Activated gamma-delta T cell treated with Interleukin-2 at 50 U/mL for 16 hours (primary cell): ENCODE data around the gene CCL8.

Experiments
- DNase-seq: peaks from one replicate; pipeline ENCODE4 v3.0.0-alpha.2; 2020

The CCL8 gene

GRCh38 chr17:34319039-34319483, at the start of gene CCL8:
Gene CCL8 (plus strand): TSS chr17:34319435. CDS start chr17:34319502, 67 bp downstream.
- DNase-seq: no peak

GRCh38 chr17:34269969-34270368, 49.3 kb upstream of the CCL8 start, which contains the start of gene CCL7:
Gene CCL7 (plus strand): TSS chr17:34270221. CDS start chr17:34270291, 70 bp downstream.
- DNase-seq: no peak

DNA sequence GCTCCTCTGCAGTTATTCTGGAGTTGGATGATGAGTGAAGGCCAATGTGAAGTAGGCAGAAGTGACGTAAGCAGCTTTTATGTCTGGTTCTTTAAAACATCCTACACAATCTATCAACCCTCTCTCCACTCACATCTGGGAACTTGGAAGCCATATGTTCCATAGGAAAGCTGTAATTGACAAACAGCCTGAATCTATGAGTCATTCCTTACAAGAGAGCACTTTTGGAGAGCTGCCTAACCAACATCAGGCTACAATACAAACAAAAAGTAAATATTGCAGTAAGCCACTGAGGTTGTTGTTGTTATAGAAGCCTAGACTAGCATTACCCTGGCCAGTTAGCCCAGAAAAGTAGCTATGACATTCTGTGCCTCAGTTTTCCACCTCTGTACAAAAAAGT, 43.4 kb upstream of the CCL8 start:
- DNase-seq: no peak

GRCh38 chr17:34276826-34277225, 42.4 kb upstream of the CCL8 start:
- no peak for DNase-seq

DNA sequence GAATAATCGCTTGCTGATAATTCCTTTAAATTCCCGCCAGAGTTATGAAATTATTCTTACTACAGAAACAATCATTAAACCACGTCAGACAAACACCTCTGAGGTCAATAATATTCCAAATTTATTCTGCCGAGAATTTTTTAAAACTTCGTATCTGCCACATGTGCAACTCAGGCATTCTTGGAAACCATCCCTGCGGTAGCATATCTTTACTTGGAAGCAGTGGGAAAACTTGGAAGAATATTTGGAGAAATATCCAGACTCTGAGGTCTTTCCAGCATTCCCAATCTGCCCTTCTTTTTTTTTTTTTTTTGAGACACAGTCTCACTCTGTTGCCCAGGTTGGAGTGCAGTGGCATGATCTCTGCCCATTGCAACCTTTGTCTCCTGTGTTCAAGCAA, 35.7 kb upstream of the CCL8 start:
- DNase-seq: no peak

DNA sequence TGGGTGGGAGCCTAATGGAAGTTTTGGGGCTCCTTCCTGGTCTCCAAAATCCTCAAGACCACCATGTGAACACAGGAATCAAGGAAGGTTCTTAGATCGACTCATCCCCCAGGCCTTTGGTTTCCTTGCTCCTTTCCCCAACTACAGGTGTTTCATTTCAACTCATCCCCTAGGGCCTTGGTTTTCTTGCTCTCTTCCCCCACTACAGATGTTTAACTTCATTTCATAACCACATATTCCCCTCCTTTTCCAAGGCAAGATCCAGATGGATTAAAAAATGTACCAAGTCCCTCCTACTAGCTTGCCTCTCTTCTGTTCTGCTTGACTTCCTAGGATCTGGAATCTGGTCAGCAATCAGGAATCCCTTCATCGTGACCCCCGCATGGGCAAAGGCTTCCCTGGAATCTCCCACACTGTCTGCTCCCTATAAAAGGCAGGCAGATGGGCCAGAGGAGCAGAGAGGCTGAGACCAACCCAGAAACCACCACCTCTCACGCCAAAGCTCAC, 33.9 kb upstream of the CCL8 start, which contains the start of gene CCL11:
Gene CCL11, plus strand, starts transcription at position 457 of the 507 bp plus-strand sequence. CDS start 67 bp downstream, outside the sequence.
- DNase-seq: no peak

DNA sequence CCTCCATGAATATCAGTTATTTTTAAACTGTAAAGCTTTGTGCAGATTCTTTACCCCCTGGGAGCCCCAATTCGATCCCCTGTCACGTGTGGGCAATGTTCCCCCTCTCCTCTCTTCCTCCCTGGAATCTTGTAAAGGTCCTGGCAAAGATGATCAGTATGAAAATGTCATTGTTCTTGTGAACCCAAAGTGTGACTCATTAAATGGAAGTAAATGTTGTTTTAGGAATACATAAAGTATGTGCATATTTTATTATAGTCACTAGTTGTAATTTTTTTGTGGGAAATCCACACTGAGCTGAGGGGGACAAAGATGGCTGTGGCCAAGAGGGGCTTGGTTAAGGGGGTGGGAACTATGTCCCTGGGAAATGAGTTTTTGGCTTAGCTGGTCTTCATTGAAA, 31.4 kb upstream of the CCL8 start:
- DNase-seq: no peak

GRCh38 chr17:34290586-34290985, 28.6 kb upstream of the CCL8 start:
- DNase-seq: no peak

- DNase-seq: no peak
These were observed 27.4 kb upstream of the CCL8 start for GRCh38 chr17:34291721-34292348.

DNA sequence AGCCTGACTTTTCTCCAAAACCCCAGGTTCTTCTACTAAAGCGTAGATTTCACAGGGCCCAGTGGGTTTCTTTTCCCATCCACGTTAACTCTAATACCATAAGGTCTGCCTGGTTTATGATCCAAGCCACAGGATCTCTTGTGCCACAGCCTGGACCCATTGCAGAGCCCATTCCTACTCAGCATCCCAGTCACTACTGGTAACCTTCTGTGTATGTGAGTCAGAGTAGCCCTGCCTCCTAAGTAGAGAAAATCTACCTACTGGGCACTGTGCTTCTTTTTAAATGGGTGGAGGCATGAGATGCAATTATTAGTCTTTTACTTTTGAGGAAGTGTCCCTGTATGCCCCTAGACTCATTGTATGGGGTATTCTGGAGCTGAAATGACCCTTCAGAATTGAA, 20.2 kb upstream of the CCL8 start:
- no peak for DNase-seq

DNA sequence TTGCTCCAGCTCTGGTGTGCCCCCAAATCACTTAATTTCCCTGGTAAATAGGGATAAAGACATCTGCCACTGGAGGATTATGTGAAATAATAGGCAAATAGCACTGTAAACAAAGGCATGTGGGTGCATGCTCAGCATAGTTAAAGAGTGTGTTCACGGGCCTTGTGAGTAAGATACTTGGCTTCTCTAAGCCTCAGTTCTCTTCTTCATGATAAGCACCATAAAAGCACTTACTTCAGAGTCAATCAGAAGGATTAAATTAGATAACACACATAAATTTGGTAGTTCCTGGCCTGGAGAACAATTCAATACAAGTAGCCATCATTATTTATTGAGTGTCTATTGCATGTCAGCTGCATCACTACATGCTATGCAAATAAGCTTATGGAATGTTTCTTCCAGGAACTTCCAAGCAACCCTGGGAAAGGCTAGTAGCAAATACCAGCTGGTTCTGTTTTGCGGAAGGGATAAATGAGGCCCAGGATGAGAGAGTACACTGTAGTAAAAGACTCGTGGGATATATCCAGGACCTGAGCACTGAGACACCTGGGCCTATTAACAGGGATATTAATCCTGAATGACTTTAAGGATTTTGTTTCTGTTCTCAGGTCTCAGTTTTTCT, 19.2 kb upstream of the CCL8 start:
- no peak for DNase-seq

DNA sequence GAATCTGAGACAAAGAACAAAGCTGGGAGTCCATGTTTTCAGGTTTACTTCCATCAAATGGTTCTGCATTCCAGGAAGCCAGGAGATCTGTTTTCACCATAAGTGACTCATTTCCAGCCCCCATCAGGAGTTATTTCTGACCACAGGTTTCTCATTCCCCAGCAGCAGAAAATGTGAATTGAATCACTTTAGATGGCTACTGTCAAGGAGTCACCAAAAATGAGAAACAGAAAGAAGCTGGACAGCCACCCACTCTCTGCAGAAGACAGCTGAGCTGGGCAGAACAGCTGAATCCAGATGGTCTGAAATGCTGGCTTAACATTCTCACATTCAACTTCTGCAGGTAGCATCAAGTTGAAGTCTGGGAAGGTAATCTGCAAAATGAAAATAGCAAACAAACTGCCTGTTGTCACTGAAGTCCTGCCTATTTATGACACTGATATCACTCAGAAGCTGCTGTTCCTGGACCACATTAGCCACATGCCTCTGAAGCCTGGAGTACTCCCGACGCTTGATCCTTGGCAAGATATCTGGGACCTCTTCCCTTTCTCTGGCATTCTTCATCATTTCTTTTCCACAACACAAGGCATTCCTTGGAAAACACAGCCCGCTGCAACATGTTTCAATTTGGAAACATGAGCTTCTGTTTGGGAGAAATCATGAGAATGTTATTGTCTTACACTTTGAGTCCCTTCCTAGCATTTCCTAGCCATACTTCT, 18.4 kb upstream of the CCL8 start:
- DNase-seq: no peak

- DNase-seq: no peak
These were observed 17.2 kb upstream of the CCL8 start for GRCh38 chr17:34301986-34302385.

DNA sequence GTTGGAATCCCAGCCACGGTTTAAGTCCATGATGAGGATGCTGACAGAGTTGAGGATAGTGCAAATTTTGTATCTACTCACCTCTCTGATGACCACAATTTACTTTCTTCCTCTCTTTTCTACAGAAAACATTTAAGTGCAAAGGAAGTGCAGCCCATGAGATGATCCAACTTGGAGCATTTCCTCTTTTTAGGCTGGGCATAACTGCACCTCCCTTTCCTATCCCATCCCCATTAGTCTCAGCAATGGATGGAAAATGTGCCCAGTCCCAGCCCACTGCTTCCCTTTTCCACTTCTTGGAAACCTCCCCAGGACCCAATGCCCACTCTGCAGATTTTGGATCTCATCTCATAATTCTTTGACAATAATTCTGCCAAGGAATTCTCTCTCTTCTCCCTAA, 16.6 kb upstream of the CCL8 start:
- no peak for DNase-seq

DNA sequence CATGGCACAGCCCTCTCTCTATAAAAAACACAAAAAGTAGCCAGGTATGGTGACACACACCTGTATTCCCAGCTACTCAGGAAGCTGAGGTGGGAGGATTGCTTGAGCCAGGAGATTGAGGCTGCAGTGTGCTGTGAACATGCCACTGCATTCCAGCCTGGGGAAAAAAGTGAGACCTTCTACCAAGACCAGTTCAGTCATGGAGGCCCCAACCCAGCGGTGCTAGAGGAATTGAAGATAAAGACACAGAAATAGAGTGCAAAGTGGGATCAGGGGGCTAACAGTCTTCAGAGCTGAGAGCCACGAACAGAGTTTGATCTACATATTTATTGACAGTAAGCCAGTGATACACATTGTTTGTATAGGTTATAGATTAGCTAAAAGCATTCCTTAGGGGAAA, 15.6 kb upstream of the CCL8 start:
- no peak for DNase-seq

GRCh38 chr17:34305061-34305460, 14.2 kb upstream of the CCL8 start:
- DNase-seq: no peak

DNA sequence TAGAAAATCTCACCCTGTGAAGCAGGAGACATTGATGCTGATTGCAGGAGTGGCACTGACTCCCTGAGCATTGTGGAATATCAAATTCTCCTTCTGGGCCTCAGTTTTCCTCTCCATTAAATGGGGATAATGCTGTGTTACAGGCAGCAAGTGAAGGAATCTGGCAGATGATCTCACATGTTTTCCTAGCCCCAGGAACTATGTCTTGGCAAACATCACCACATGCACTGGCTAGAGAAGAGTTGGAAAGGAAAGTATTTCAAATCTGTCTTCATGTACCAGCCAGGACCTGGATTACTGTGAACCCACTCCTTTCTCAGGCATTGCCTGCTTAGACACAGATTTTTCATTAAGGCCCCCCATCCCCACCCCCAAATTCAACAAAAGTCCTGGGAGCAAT, 13.6 kb upstream of the CCL8 start:
- no peak for DNase-seq

GRCh38 chr17:34306466-34306865, 12.8 kb upstream of the CCL8 start:
- no peak for DNase-seq

- no peak for DNase-seq
These were observed 12.1 kb upstream of the CCL8 start for GRCh38 chr17:34307110-34307509.

GRCh38 chr17:34308371-34308770, 10.9 kb upstream of the CCL8 start:
- DNase-seq: no peak

GRCh38 chr17:34311291-34311690, 7.9 kb upstream of the CCL8 start:
- DNase-seq: no peak

GRCh38 chr17:34312080-34312479, 7.2 kb upstream of the CCL8 start:
- DNase-seq: no peak

- no peak for DNase-seq
These were observed 6.1 kb upstream of the CCL8 start for GRCh38 chr17:34313164-34313563.

GRCh38 chr17:34314279-34314678, 5.0 kb upstream of the CCL8 start:
- no peak for DNase-seq
